Right forelimb (tissue), 1 donor: ENCODE results near the gene PRPS1.
A peak's percentile ranks its signal among the peaks of the same experiment; 100 is the strongest.
"Not testable (repeated sequence)": the region's sequence is repeated elsewhere in the genome, so short reads cannot be mapped to it uniquely, and the experiment has no call there.

ENCODE experiments used
- DNase-seq: peaks from one replicate; pipeline ENCODE4 v3.0.0-alpha.2; 2018

The PRPS1 gene

DNA sequence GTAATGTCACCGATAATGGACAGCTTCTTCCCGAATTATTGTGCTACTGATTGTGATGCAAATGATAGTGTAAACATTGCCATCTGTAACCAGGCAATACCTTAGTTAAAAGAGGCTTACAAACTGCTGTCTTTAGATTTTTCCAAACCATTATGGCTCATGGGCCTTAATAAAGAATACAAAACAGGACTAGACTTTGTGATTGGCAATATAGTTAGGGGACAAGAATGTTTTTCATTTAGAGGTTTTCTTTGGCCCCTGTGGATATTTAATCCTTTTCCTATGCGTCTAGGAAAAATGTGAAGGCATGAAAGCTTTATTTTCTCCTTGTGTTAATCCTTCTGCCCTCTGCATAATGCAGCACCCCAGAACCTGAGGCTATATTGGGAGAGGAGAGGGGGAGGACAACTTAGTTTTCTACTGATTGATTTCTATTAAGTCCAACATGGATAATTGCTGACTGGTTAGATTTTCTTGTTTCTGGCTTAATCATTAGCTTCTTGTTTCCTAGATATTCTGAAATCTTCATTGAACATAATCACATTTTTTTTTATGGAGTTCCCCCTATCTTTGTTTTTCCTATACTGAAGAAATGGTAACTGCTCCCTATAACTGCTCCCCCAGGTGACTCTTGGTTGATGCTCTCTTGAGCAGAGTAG is 1.9 kb downstream of the PRPS1 start:
- no peak for DNase-seq

DNA sequence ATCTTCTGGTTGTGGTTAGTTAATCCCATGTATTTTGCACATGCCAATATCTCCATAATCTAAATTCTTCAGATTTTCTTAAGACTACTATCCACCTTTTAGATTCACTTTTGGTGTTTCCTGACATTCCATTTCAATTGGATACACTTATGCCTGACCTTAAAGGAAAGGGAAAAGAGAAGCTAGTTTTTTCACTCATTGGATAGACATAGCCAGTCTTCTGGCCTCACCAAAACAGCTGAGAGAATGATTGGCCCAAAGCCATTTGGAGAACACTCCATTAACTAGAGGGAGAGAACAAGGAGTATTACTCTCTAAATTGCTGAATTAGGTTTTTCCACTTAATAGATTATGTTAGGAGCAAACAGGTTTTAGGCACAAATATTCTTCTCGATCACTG is 4.0 kb downstream of the PRPS1 start:
- DNase-seq, result no peak

DNA sequence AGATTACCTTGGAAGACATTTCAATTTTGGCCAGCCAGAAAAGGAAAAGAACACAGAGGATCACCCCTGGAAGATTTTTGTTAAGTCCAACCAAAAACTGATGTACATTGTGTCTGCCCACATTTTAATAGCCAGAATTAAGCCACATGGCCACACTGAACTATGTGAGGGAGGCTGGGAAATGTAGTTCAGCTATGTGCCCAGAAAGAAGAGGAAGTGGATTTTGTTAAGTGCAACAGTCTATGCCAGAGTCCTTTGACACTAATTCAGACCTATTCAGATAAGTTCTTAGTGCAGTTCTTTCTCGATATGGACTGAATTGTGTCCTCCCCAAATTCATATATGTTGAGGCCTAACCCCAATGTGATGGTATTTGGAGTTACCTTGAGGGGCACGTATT is 18.4 kb downstream of the PRPS1 start:
- no peak for DNase-seq

DNA sequence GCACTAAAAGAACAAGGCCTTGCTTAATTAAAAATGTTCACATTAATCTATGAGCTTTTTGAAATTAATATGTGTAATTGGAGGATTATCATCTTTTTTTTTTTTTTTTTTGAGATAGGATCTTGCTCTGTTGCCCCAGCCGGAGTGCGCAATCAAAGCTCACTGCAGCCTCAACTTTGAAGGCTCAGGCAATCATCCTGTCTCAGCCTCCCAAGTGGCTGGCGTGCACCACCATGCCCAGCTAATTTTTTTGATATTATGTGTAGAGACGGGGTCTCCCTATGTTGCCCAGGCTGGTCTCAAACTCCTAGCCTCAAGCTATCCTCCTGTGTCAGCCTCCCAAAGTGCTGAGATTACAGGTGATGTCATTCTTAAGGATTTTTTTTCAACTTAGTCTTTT is 20.0 kb downstream of the PRPS1 start:
- no peak for DNase-seq

DNA sequence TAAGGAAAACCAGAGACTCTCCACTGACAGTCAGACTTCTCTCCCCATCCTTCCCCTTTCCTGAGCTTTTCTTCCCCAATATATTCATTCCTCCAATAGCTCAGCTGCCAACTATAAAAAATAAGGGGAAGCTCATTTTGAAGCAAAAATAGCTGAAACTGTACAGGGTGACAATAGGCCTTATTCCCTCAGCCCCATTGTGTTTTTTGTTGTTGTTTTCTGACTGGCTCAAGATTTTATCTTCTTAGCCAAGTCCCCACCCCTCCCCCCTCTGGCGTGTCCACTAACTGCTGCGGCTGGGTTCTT is 26.2 kb downstream of the PRPS1 start:
- DNase-seq, result no peak

DNA sequence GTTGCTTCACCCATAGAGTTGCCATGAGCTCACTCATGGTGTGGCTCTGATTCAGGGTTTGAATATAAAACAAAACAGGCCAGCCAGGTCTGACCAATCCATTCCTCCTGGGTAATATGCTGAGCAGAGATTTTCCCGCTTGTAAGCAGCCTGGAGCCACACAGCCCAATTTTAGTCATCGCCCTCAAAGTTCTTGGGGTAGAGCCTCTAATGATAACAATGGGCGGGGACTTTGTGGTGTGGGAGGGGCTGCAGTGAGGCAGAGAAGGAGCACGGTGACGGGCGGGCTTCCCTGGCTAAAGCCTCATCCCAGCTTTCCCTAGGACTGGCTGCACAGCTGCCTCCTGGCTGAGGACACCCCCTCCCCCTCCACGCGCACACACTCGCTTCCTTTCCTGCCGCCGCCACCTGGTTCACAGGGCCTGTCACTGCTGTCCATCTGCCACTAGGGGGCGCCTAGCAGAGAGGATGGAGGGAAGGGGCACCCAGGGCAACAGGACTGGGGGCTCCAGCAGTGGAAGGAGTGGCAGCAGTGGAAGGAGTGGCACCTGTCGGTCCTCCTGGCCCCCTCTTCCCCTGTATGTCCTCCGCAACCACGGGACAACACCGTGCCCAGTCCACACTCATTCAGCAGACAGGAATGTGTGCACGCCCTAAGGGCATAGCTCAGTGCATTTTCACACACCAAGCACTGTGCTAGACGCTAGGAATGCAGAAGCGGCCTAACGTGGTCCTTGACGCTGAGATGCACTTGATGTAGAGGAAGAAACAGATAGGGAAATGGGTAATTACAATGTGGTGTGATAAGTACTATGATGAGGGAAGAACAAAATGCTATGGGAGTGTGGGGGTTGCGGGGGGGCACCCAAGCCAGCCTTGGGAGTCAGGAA is 26.8 kb downstream of the PRPS1 start:
- DNase-seq, result peak; percentile 71

DNA sequence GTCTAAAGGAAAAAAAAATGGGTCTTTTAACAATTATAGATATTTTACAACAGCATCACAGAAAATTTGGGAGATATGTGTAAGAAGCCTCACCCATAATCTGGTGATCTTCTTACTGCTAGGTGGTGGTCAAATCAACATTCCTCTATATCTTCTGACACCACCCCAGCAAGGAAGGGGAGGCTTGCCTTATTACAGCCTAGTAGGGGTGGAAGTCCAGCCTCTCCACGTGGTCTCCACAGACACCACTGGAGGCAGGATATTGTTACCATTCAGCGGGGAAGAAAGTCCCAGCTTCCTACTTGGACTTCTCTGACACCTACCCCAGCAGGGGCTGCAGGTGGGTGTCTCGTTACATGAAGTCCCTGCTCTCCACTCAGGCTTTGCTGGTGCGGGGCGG is 28.7 kb downstream of the PRPS1 start:
- no peak for DNase-seq

DNA sequence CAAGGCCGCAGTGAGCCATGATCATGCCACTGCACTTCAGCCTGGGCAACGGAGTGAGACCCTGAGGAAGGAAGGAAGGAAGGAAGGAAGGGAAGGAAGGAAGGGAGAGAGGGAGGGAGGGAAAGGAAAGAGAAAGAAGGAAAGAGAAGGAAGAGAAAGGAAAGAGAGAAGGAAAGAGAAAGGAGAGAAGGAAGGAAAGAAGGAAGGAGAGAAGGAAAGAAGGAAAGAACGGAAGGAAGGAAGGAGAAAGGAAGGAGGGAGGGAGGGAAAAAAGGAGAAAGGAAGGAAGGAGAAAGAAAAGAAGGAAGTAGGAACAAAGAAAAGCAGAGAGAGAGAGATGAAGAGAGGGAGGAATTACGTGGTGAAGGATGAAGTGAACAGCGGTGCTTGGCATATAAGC is 30.4 kb downstream of the PRPS1 start:
- DNase-seq, result no peak

DNA sequence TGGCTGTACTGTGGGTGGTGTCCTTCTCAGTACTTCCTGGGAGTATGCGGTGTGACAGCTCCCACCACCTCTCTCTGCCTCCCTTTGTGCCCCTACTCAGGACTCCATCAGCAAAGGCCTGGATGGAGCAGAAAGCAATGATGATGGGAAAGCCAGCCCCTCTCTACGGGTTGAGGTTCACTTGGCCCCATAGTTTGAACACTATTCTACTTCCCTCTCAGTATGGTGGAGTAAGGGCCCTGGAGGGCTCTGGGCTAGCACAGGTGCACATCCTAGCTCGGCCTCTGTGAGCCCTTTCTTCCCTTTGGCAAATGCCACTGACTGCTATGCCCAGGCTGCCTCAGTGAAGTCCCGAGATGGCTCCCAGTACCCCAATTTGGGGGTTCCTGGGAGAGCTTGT is 31.0 kb downstream of the PRPS1 start:
- DNase-seq, result no peak

DNA sequence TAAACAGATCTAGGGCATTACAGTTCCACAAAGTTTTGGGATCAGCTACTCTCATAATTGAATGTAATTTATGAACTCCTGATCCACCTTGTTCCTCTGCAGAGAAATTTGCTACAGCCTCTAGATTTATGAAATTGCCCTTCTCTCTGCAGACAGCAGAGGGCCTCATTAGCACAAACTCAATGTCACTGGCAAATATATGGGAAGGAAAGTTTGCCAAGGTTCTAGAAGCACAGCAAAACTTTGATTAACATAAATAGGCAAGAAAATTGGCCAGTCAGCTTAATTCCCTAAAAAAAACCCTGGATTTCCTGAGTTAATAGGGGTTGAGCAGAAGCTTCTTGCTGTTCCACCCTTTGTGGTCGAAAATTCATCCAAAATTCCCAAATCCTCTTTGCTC is 31.5 kb downstream of the PRPS1 start:
- DNase-seq, result no peak

DNA sequence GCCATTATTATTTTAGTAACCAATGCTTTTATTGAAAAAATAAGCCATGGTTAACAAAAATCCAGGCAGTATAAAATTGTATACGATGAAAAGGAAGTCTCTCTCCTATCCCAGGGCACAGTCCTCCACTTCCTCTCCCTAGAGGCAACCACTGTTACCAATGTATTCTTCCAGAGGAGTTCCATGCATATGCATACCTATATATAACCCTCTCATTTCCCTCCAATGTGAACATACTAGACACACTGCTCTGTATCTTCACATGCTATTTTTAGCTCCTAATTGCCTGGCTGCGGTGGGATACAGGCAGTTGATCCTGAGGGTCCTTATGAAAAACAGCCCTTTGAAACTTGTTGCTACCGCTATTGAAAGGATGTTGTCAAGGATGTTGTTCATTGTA is 33.8 kb downstream of the PRPS1 start:
- no peak for DNase-seq

DNA sequence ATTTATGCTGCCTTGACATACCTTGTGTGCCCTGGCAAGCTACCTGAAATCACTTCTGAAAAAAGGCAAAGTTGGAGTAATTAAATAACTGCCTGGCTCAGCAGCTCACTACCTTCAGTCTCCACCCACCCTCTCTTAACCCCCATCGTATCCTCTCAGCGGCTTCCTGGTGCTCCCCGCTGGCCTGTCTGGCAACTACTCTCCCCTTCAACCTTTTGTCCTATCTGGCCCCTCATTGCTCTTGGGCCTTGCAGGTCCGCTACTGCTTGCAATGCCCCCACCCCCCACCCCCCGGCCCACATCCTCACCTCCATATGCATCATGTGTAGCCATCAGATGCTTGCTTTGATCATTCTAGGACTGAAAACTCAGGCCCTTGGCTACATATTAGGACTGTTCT is 34.5 kb downstream of the PRPS1 start:
- no peak for DNase-seq

DNA sequence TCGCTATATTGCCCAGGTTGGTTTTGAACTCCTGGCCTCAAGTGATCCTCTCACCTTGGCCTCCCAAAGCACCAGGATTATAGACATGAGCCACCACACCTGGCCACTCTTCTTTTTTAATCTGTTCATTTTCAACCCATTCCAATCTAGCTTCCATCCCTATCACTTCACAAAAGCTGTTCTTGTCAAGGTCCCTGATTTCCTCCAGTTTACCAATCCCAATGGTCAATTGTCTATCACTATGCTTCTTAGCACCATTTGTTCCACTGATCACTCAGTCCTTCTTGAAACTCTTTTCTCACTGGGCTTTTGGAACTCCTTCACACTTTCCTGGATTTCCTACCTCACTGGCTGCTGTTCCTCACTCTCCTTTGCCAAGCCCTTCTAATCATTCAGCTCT is 38.6 kb downstream of the PRPS1 start:
- DNase-seq, result no peak

DNA sequence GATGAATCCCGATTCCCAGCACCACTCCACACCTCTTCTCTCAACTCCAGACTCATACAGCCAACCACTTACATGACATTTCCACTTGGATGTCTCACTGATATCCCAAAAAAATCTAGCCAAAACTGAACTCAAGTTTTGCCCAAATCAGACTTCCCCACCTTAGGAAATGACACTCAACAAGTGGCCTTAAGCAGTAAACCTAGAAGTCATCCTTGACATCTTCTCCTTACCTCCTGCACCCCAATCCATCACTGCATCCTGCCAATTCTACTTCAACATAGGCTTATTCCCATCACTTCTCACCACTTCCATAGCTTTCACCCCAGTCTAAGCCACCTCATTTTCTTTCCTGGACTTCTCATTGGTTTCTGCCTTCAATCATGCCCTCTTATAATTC is 39.1 kb downstream of the PRPS1 start:
- DNase-seq, result no peak

DNA sequence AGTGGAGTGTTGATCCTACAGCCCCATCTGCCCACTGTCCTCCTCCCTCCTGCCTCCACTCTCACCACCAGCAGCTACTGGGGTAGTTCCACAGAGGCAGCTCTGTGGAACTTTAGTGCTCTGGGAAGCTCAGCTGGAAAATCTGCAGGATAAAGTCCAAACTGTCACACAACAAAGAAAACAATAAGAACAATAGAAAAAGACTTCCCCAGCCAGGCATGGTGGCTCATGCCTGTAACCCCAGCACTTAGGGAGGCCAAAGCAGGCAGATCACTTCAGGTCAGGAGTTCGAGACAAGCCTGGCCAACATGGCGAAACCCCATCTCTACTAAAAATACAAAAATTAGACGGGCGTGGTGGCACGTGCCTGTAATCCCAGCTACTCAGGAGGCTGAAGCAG is 40.4 kb downstream of the PRPS1 start:
- DNase-seq, result not testable (repeated sequence)

DNA sequence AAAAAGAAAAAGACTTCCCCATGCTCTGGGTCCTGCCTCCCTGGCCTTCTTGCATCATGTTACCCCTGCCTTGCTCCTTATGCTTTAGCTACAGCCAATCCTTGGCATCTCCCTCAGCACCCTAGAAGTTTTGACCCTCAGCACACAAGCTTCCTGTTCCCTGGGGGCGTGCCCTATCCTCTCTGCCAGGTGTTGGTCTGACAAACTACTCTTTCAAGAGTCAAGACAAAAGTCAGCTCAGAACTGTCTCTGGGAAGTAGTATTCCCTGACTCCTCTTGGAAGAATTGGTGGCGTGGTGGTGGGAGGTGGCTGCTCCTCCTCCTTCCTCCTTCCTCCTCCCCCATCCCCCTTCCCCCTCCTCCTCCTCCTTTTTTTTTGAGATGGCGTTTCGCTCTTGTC is 41.0 kb downstream of the PRPS1 start:
- DNase-seq, result no peak

DNA sequence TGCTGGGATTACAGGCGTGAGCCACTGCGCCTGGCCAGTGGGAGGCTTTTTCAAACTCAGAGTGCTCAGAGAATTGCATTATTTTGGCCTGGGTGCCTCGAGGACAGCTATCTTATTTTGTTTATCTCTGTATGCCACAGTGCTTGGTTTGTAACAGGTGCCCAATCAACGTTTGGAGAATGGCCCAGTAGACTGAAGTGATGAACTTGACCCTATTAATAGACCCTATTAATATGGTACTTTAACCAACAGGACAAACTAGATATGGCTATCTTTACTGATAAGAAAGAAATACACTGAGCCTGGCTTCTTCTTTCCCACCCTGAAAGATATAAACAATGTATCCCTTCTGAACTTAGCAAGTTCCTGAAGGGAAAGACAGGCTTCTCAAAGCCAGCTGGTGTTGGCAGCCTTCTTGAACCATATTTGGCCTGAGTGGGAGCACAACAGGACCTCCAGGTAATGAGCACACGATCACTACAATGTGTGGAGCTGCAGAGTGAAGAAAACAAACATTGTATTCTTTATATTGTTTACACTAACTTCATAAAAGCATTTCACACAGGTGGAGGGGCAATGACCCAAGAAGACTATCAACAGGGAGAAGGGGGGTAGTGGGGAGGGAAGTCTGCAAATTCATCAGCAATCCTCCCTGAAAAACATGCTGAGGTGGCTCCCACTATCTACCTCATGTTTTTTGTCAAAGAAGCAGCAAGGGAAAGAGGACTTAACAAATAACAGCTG is 41.7 kb downstream of the PRPS1 start:
- DNase-seq, result no peak

DNA sequence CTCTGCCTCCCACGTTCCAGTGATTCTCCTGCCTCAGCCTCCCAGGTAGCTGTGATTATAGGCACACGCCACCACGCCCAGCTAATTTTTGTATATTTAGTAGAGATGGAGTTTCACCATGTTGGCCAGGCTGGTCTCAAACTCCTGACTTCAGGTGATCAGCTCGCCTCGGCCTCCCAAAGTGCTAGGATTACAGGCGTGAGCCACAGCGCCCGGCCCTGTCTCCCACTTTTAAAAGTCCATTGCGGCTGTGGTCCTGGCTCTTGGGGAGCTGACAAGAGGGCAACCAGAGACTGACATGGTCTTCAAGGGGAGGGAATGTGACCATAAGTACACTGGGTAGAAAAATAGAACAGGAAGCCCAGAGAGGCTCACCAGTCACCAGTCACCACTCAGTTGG is 42.9 kb downstream of the PRPS1 start:
- DNase-seq, result not testable (repeated sequence)

DNA sequence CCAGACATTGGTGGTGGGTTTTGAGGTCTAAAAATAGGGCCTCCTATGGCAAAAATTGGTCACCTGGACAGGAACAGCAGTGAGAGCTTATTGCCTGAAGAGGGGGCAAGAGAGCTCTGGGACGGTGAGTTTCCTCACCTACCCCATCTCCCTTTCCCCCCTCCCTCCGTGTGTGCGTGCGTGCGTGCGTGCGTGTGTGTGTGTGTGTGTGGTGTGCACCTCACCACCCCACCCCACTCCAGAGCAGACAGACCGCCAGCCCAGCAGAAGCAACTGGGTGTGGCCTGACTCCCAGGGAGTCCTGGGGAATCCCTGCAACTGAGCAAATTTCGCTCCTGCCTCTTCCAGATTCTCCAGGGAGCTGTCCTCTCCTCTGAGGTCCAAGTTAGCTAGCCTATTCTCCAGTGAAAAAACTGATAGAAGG is 44.7 kb downstream of the PRPS1 start:
- DNase-seq, result peak; percentile 66

DNA sequence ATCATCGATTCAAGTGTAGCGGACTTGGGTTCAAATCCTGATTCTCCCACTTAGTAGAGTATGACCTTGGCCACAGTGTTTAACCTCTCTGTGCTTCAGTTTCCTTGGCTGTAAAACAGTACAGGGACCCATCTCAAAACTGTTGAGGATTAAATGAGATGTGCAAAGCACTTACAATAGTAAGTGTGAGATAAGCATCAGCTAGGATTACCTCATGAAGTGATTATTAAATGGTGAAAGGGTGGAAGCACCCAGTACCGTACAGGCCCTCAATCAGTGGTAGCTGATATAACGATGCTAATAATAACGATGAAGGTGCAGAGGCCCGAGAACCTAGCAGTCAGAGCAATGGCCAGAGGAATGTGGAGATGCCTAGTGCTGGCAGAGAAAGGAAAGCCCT is 45.1 kb downstream of the PRPS1 start:
- no peak for DNase-seq

DNA sequence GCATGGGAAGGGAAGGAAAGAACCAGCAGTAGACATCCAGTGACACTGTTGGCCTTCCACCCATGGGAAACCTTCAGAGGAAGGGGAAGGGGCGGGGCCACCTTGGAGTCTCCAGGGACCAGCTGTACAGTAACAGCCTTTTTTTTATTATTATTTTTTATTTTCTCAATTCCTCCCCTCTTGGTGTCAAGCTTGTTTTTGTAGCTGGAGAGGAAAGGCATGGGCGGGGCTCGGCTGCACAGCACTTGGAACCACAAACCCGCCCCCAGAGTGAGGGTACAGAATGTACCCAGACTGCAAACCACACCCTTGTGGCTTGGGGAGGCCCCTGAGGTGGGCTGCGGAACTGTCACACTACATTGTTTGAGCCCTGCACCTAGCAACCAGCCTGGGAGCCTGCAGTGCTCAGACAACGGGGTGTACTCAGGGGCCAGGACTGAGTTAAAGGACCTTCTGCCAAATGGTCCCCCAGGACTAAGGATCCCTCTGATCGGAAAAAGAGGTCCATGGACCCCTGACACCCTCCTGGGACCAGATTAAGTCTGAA is 45.7 kb downstream of the PRPS1 start:
- peak; percentile 61 for DNase-seq

DNA sequence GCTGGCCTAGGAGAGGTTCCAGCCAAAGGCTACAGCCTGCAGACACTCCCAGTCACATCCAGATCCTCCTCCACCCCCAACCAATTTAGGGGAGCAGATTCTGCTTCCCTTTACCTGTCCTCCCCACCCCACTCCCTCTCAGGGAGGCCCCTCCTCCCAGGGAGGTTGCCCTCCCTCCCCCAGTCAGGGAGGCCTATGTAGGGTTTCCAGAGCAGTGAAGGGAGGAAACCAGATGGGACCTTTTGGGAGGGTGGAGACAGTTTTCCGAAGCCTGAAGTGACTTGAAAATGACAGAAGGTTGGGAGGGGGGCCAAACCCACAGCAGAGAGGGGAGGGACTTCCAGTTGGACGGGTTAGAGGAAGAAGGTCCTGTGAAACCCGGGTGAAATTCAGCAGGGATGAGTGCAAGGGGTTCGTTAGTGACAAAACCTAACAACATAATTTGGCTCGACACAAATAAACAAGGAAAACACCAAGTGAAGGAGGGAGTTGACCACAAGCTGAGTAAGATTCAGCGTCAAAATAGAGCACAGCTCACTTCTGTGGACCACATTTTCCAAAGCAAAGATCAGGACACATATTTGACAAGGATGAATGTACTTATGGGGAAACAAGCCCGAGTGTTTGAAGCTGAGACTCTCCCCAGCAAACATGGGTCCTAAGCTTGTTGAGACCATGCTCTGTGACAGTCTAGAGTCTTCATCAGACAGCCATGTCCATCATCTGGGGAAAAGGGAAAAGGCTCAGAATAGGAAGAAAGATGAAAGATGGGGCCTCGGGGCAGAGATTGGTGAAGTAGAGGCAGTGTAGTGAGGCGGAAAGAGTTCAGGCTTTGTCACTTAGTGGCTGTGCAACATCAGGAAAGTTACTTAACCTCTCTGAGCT is 46.4 kb downstream of the PRPS1 start:
- peak; percentile 66 for DNase-seq

DNA sequence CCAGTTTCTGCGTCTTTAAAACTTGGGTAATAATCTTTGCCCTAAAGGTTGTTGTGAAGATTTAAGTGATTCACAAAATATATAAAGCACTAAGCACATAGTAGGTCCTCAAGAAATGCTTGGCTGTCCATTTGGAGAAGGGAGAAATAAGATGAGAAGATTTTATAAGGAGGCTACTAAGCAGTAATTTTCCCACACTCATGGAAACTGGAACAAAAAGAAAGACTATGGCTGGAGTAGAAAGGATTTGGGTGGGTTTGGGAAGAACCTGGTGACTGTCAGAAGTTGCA is 47.0 kb downstream of the PRPS1 start:
- DNase-seq, result no peak
